DMS153 treated with DMSO at 0.1 percent for 48 hours (cell line): Measurements from ENCODE around the gene HOMER3.
A peak's percentile ranks its signal among the peaks of the same experiment; 100 is the strongest.

Source experiments
- DNase-seq: peaks from one replicate; lab custom pipeline; 2025; ENCODE audit not compliant: unreplicated experiment; lab: John Stamatoyannopoulos, UW

The HOMER3 gene

GRCh38 chr19:18879579-18880373 is 61.2 kb downstream of the HOMER3 start:
- DNase-seq = peak; percentile 44
